ENCODE results near the gene REV1. TPM values are rescaled to one million over a fixed set of nuclear protein-coding genes. Genes with fewer than 3 reads are reported as not detected.

The REV1 gene
- total RNA-seq, 1 donor from 2014 or later = 27.4 TPM

DNA sequence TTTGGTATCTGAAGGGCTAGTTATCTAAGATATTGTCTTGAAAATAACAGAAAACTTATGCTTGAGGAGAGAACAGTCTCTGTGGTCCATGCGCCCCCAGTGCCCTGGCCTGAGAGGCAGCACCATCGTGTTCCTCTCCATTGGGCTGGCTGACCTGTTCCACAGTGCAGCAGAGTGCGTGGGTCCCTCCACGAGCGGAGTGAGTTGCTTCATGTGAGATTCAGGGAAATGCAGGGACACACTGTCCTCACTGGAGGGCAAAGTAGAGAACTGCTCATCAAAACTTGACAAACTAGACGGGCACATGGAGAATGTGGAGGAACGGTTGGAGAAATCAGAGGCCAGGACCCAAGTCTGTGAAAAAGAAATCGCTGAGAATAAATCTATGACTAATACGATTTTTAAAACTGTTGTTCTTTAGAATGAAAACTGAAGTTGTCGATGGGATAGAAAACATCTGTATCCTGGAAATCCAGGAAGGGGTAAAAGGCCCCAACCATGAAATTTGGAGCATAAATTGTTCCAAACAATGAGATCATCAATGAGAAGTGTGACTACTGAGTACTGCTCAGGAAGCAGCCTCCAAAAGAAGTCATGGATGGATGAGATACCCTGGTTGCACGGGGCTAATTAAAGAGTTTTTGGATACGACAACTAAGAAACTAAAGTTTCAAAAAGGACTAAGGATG, 58.1 kb downstream of the REV1 start:
- no peaks in the 10 kb centered on the region for H3K27me3 ChIP-seq (ENCODE audit: control insufficient read depth, insufficient read depth, low read length)
- no peak overlapping the region for H3K4me3 ChIP-seq (ENCODE audit: low read depth, low read length)
- TF ChIP-seq, protein P1, sequence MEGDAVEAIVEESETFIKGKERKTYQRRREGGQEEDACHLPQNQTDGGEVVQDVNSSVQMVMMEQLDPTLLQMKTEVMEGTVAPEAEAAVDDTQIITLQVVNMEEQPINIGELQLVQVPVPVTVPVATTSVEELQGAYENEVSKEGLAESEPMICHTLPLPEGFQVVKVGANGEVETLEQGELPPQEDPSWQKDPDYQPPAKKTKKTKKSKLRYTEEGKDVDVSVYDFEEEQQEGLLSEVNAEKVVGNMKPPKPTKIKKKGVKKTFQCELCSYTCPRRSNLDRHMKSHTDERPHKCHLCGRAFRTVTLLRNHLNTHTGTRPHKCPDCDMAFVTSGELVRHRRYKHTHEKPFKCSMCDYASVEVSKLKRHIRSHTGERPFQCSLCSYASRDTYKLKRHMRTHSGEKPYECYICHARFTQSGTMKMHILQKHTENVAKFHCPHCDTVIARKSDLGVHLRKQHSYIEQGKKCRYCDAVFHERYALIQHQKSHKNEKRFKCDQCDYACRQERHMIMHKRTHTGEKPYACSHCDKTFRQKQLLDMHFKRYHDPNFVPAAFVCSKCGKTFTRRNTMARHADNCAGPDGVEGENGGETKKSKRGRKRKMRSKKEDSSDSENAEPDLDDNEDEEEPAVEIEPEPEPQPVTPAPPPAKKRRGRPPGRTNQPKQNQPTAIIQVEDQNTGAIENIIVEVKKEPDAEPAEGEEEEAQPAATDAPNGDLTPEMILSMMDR (IDR thresholded peaks at IDR 0.05; ENCODE audit: insufficient read depth, low read length, poor library complexity, severe bottlenecking) = no peak
- peaks cover 2% of the 10 kb centered on the region for H3K36me3 ChIP-seq (ENCODE audit: control insufficient read depth, insufficient read depth, low read length)
- no peak for DNase-seq (ENCODE audit: low read depth)

DNA sequence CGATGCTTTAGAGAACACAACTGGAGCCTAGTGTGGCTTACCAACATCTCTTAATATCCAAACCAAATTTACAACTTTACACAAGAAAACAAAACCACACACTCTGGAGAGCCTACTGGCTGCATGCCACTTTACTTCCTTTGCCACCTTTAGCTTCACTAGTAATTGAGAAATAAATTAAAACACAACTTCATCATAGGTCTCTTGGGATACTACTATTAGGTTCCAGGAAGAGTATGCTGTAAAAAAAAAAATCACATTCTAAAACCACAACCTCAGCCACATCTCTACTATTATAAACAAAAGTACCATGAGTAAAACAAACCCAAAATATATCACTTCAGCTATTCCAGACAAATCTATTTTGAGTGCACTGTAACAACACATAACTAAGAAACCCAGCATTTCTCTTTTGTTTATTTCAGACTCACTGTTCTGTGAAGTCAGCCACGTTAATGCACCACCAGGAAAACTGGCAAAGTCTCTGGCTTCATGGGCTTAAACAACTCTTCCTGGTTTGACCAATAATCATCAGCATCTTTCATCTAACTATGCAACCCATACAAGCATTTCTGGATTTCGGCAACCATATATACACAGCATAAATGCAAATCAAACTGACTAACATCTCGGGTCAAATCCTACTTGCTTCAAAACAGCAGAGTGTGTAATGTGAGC, 59.1 kb downstream of the REV1 start:
- DNase-seq (ENCODE audit: low read depth) = no peak
- Histone ChIP-seq H3K27me3 (ENCODE audit: control insufficient read depth, insufficient read depth, low read length) (no peaks in the 10 kb centered on the region), H3K4me3 (ENCODE audit: low read depth, low read length) (no peak overlapping the region), H3K36me3 (ENCODE audit: control insufficient read depth, insufficient read depth, low read length) (peaks cover 2% of the 10 kb centered on the region)
- TF ChIP-seq, protein P1 (IDR thresholded peaks at IDR 0.05; ENCODE audit: insufficient read depth, low read length, poor library complexity, severe bottlenecking) = no peak

DNA sequence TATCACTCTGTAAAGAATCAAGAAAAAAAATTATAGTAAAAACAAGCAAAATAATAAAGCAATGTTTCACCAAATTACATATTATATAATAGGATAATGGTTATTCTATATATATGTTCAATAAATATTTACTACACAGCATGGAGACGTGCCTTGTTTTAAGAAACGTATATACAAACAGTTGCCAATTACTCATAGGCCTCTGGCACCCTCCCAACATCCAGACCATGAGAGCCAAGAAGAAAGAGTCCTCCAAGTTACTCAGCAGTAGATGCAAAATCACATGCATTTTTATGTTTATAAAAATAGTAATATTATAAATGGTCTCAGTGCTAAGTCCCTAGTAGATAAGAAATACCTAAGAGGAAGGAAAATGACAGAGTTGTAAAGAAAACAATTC, 64.8 kb downstream of the REV1 start:
- H3K4me3 ChIP-seq (ENCODE audit: low read depth, low read length) = no peak overlapping the region
- TF ChIP-seq, protein P1 (IDR thresholded peaks at IDR 0.05; ENCODE audit: insufficient read depth, low read length, poor library complexity, severe bottlenecking) = no peak
- no peaks in the 10 kb centered on the region for H3K27me3 ChIP-seq (ENCODE audit: control insufficient read depth, insufficient read depth, low read length)
- H3K36me3 ChIP-seq (ENCODE audit: control insufficient read depth, insufficient read depth, low read length) = peaks cover 1% of the 10 kb centered on the region
- no peak for DNase-seq (ENCODE audit: low read depth)

DNA sequence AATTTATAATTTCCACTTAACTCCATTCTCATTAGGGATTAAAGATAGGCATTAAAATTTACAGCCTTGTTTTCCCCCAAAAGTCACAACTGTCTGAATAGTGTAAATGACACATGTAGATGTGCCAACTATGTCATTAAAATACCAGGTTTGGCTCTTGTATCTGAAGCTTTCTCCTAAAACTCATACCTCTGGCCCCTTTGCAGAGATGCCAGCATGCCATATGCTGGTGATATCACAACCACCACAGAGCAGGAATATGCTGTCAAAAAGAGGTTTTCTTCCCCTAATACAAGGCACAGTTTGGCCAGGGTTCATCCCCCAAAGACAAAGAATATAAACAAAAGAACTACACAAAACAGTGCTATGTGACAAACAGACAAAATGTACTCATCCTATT, 65.4 kb downstream of the REV1 start:
- TF ChIP-seq, protein P1 (IDR thresholded peaks at IDR 0.05; ENCODE audit: insufficient read depth, low read length, poor library complexity, severe bottlenecking) = no peak
- DNase-seq (ENCODE audit: low read depth) = no peak
- H3K36me3 ChIP-seq (ENCODE audit: control insufficient read depth, insufficient read depth, low read length) = peaks cover 1% of the 10 kb centered on the region

DNA sequence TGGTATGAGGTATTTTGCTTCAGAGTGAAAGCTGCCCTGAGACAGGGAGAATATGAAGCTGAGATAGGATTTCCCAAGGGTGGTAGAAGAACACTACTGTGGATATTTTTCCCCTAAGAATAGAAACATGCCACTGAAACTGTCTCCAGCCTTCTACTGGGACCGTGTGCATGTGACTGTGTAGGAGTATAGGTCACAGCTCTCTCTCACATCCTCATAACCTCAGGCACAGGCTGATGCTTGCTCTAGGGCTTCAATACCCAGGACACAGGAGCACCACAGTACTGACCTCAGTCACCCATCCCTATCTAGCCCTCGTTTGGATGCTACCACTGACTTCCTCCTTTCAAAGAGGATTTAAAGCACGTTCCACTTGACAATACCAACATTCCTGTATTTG, 67.2 kb downstream of the REV1 start:
- H3K27me3 ChIP-seq (ENCODE audit: control insufficient read depth, insufficient read depth, low read length) = no peaks in the 10 kb centered on the region
- TF ChIP-seq, protein P1 (IDR thresholded peaks at IDR 0.05; ENCODE audit: insufficient read depth, low read length, poor library complexity, severe bottlenecking) = no peak
- no peak for DNase-seq (ENCODE audit: low read depth)
- no peak overlapping the region for H3K4me3 ChIP-seq (ENCODE audit: low read depth, low read length)
- peaks cover 1% of the 10 kb centered on the region for H3K36me3 ChIP-seq (ENCODE audit: control insufficient read depth, insufficient read depth, low read length)

More for the DNA sequence above, 65.4 kb downstream of the REV1 start:
- H3K4me3 ChIP-seq (ENCODE audit: low read depth, low read length) = no peak overlapping the region
- H3K27me3 ChIP-seq (ENCODE audit: control insufficient read depth, insufficient read depth, low read length) = no peaks in the 10 kb centered on the region
